ENCODE results near the gene GRIA4. TPM values are rescaled to one million over a fixed set of nuclear protein-coding genes. Genes with fewer than 3 reads are reported as not detected.

GRIA4 gene
- total RNA-seq, 2 experiments from 2014 or later, result not detected

DNA sequence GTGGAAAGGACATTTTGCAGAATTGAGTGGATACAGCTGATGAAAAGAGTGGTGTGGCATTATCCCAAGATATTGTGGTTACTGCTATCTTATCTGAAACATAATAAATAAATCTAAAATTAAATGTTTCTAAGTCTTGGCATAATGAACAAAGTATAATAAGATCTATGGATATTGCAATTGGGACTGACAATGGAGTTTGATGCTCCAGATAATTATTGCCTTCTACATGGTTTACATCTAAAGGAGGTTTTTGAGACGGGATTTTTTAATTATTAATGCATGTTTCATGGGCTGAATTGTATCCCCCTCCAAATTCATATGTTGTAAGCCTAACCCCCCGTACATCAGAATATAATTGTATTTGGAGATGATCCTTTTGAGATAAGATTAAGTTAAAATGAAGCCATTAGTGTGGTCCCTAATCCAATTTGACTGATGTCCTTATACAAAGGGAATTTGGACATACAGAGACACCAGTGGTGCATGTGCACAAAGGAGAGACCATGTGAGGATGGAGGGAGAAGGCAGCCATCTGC, 213.7 kb downstream of the GRIA4 start:
- CTCF ChIA-PET, result no interaction called here
- TF ChIP-seq, protein P1, sequence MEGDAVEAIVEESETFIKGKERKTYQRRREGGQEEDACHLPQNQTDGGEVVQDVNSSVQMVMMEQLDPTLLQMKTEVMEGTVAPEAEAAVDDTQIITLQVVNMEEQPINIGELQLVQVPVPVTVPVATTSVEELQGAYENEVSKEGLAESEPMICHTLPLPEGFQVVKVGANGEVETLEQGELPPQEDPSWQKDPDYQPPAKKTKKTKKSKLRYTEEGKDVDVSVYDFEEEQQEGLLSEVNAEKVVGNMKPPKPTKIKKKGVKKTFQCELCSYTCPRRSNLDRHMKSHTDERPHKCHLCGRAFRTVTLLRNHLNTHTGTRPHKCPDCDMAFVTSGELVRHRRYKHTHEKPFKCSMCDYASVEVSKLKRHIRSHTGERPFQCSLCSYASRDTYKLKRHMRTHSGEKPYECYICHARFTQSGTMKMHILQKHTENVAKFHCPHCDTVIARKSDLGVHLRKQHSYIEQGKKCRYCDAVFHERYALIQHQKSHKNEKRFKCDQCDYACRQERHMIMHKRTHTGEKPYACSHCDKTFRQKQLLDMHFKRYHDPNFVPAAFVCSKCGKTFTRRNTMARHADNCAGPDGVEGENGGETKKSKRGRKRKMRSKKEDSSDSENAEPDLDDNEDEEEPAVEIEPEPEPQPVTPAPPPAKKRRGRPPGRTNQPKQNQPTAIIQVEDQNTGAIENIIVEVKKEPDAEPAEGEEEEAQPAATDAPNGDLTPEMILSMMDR (IDR thresholded peaks at IDR 0.05), result no peak
- H3K36me3 Mint-ChIP-seq (ENCODE audit: low read depth), result no peaks in the 10 kb centered on the region
- no peak for DNase-seq
- no peak overlapping the region for H3K4me3 Mint-ChIP-seq
- no peak for ATAC-seq
- no peaks in the 10 kb centered on the region for H3K9me3 Mint-ChIP-seq
- H3K27me3 Mint-ChIP-seq, result no peaks in the 10 kb centered on the region
- intact Hi-C loops (cut with micrococcal nuclease), result no loop called here
- POLR2A ChIA-PET, result no interaction called here
- H3K27ac Mint-ChIP-seq, result no peak overlapping the region
- H3K4me1 Mint-ChIP-seq (ENCODE audit: low read depth), result no peaks in the 10 kb centered on the region

GRCh38 chr11:105824457-105825013, 214.7 kb downstream of the GRIA4 start:
- CTCF ChIA-PET, result no interaction called here
- TF ChIP-seq, protein P1 (IDR thresholded peaks at IDR 0.05), result no peak
- intact Hi-C loops (cut with micrococcal nuclease), result no loop called here

DNA sequence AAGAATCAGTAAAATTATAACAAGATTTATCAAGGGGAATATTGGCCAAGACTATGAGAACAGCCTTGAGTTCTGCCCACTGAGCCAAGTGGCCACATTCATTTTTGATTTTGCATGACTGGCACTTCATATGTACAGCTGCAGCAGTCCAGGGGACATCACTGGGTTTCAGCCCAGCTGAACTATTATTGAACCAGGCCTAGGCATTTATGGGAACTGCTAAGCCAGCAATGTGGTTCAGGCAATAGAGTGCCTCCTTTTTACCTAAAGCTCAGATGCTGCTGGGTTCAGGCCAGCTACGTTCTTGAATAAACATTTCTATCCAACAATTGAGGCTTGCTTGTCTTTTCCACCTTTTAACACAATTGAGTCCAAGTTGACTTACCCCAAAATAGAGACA, 215.3 kb downstream of the GRIA4 start:
- H3K27ac Mint-ChIP-seq, result no peak overlapping the region
- no peaks in the 10 kb centered on the region for H3K4me1 Mint-ChIP-seq (ENCODE audit: low read depth)
- no peaks in the 10 kb centered on the region for H3K36me3 Mint-ChIP-seq (ENCODE audit: low read depth)
- TF ChIP-seq, protein P1 (IDR thresholded peaks at IDR 0.05), result no peak
- H3K4me3 Mint-ChIP-seq, result no peak overlapping the region
- H3K9me3 Mint-ChIP-seq, result no peaks in the 10 kb centered on the region
- intact Hi-C loops (cut with micrococcal nuclease), result no loop called here
- ChIA-PET CTCF (no interaction called here), POLR2A (no interaction called here)
- no peaks in the 10 kb centered on the region for H3K27me3 Mint-ChIP-seq
- DNase-seq (no peak), ATAC-seq (no peak)

More at GRCh38 chr11:105824457-105825013, 214.7 kb downstream of the GRIA4 start:
- Mint-ChIP-seq H3K27me3 (no peaks in the 10 kb centered on the region), H3K4me3 (no peak overlapping the region), H3K4me1 (ENCODE audit: low read depth) (no peaks in the 10 kb centered on the region), H3K36me3 (ENCODE audit: low read depth) (no peaks in the 10 kb centered on the region), H3K9me3 (no peaks in the 10 kb centered on the region), H3K27ac (no peak overlapping the region)
- POLR2A ChIA-PET, result no interaction called here
- DNase-seq, result no peak
- ATAC-seq, result no peak

GRCh38 chr11:105827906-105828305, 218.0 kb downstream of the GRIA4 start:
- no peak overlapping the region for H3K4me3 Mint-ChIP-seq
- H3K27ac Mint-ChIP-seq, result no peak overlapping the region
- ChIA-PET CTCF (no interaction called here), POLR2A (no interaction called here)
- H3K4me1 Mint-ChIP-seq (ENCODE audit: low read depth), result no peaks in the 10 kb centered on the region
- H3K36me3 Mint-ChIP-seq (ENCODE audit: low read depth), result no peaks in the 10 kb centered on the region
- intact Hi-C loops (cut with micrococcal nuclease), result no loop called here
- H3K27me3 Mint-ChIP-seq, result no peaks in the 10 kb centered on the region
- H3K9me3 Mint-ChIP-seq, result no peaks in the 10 kb centered on the region
- DNase-seq (no peak), ATAC-seq (no peak)
- TF ChIP-seq, protein P1 (IDR thresholded peaks at IDR 0.05), result no peak

DNA sequence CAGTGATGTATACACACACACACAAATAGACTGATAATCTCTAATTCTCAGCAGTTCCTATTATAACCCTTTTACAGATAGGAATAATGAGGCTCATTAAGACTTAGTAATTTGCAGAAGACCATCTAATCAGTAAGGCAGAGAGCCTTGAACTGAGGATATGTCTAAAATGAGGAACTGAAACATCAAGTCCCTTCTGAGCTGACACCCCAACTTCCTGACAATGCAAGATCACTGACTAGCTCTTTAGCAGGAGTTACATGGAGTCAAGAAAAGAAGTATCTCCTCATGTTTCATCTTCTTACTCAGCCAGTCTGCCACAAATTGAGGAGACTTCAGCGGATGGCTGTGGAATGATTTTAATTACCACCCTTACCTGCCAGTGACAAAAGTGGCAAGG, 219.2 kb downstream of the GRIA4 start:
- POLR2A ChIA-PET, result no interaction called here

More for the DNA sequence above, 219.2 kb downstream of the GRIA4 start:
- no peak for ATAC-seq
- H3K4me1 Mint-ChIP-seq (ENCODE audit: low read depth), result no peaks in the 10 kb centered on the region
- intact Hi-C loops (cut with micrococcal nuclease), result no loop called here
- TF ChIP-seq, protein P1 (IDR thresholded peaks at IDR 0.05), result no peak
- CTCF ChIA-PET, result no interaction called here
- H3K27me3 Mint-ChIP-seq, result no peaks in the 10 kb centered on the region
- no peak for DNase-seq
- H3K36me3 Mint-ChIP-seq (ENCODE audit: low read depth), result no peaks in the 10 kb centered on the region
- no peaks in the 10 kb centered on the region for H3K9me3 Mint-ChIP-seq
- H3K4me3 Mint-ChIP-seq, result no peak overlapping the region
- no peak overlapping the region for H3K27ac Mint-ChIP-seq
